ENCODE results near the gene RAB17.

RAB17 gene, protein sequence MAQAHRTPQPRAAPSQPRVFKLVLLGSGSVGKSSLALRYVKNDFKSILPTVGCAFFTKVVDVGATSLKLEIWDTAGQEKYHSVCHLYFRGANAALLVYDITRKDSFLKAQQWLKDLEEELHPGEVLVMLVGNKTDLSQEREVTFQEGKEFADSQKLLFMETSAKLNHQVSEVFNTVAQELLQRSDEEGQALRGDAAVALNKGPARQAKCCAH

DNA sequence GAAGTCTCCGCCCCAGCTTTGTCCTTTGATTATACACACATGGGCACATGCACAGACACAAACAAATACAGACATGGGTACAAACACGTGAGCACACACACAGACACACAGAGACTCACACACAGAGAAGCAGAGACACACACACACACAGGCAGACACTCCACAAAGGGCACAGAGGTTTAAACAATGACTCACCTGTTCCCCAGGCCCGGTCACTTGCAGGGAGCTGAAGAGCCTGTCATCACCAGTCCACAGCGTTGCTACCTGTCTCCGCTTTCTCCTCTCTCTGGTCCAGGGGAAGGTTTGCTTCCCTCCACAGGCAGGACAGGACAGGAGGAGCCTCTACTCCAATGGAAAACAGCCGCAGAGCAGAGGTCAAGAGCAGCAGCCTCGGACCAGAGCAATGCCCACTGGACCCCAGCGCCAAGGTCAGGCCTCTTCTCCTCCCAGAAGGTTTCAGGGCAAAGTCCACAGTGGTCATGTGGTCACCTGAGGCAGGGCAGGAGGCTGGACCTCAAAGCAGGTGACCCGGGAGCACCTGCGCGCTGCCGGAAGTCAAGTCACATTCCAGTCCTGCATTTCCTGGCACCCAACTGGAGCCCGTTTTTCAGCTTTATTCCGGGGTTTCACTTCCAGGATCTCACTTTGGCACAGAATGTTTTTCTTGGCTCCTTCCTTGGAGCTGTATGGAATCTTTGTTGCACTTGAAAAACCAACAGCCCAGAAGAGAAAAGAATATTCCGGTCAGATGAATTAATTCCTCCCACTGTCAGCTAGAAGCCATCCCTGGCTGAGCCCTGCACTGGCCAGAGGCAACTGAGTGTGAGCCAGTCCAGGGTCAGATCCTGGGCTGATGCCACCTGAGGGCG, at the start of gene RAB17:
Gene RAB17 (minus strand): TSS at position 463 of the 869 bp plus-strand sequence. CDS start 4,580 bp downstream, outside the sequence.
- H3K27ac ChIP-seq = peak within 1 kb of the TSS; percentile 69

GRCh38 chr2:237639836-237640220, 49.3 kb upstream of the RAB17 start:
- no peak overlapping the region for H3K27ac ChIP-seq
- DNase-seq (ENCODE audit: low read depth, low spot score) = no peak

More for the DNA sequence above, at the start of gene RAB17:
- peak; percentile 44 for DNase-seq (ENCODE audit: low read depth, low spot score)

DNA sequence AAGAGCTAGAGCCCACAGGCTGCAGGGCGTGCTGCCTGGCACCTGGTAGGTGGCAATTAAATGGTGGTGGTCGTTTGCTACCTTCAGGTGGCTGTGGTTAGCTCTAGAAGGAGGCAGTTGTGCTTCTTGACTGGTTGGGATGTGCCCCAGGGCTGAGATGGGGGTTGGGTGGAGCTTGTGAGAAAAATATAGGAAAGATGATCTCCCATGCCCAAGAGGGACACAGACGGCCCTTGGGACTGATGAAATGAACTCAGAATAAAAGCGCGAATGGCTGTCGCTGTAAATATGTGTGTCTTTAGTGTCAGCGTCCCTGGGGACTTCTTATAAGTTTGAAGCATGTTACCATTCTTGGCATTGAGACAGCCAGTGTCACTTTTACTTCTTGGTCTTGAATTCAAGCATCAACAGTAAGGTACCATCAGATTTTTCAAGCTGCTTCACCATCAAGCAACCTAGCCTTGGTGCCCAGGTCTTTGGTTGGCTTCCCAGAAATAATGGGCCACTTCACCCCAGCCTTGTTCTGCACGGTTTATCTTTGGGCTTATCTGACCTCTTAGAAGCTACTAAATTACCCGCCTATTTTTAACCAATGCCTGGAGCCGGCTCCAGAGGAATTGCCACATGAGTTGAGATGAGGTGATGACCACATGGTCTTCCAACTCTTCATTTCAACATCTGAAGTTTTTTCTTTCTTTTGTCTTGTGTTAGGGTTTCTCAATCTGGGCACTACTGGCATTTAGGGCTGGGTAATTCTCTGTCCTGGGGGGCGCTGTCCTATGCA, 48.7 kb upstream of the RAB17 start:
- no peak for DNase-seq (ENCODE audit: low read depth, low spot score)
- no peak overlapping the region for H3K27ac ChIP-seq

DNA sequence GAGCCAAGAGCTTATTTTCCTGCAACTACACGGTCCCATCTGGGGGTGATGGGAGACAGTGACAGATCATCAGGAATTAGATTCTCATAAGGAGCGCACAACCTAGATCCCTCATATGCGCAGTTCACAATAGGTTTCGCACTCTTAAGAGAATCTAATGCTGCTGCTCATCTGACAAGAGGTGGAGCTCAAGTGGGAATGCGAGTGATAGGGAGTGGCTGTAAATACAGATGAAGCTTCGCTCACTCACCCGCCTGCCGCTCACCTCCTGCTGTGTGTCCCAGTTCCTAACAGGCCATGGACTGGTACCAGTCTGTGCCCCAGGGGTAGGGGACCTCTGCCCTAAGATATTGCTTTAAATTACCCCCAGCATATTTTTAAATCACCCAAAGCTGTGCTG, 47.6 kb upstream of the RAB17 start:
- DNase-seq (ENCODE audit: low read depth, low spot score) = no peak
- no peak overlapping the region for H3K27ac ChIP-seq

DNA sequence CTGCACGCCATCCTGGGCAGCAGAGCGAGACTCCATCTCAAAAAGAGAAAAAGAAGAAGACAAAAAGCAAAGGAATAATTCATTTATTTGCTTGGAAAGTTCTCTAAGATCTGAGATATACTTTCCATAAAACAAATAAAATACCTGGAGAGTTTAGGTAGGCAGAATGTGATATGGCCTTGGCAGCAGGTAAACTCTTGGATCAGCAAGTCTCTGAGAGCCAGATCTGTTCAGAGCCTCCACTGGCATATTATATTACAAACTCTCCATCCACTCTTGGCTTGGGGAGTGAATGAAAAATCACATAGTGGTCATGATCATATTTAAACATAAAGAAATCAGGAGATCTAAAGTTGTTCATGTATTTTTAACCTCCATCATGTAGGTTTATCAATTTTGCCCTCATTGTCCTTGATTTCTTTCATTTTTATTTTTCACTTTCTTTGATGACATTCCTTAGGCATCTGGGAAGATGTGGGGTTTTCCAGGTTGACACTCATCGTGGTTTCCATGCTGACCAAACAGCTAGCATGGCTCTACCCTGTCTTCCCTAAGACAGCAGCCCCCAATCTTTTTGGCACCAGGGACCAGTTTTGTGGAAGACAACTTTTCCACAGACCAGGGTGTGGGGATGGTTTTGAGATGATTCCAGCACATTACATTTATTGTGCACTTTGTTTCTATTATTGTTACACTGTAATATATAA, 47.0 kb upstream of the RAB17 start:
- H3K27ac ChIP-seq = no peak overlapping the region
- no peak for DNase-seq (ENCODE audit: low read depth, low spot score)

- no peak for DNase-seq (ENCODE audit: low read depth, low spot score)
- H3K27ac ChIP-seq = no peak overlapping the region
These were observed 46.0 kb upstream of the RAB17 start for GRCh38 chr2:237636578-237636977.

- no peak for DNase-seq (ENCODE audit: low read depth, low spot score)
- no peak overlapping the region for H3K27ac ChIP-seq
These were observed 42.6 kb upstream of the RAB17 start for GRCh38 chr2:237633061-237633561.

GRCh38 chr2:237631801-237632585, 41.5 kb upstream of the RAB17 start:
- DNase-seq (ENCODE audit: low read depth, low spot score) = no peak

DNA sequence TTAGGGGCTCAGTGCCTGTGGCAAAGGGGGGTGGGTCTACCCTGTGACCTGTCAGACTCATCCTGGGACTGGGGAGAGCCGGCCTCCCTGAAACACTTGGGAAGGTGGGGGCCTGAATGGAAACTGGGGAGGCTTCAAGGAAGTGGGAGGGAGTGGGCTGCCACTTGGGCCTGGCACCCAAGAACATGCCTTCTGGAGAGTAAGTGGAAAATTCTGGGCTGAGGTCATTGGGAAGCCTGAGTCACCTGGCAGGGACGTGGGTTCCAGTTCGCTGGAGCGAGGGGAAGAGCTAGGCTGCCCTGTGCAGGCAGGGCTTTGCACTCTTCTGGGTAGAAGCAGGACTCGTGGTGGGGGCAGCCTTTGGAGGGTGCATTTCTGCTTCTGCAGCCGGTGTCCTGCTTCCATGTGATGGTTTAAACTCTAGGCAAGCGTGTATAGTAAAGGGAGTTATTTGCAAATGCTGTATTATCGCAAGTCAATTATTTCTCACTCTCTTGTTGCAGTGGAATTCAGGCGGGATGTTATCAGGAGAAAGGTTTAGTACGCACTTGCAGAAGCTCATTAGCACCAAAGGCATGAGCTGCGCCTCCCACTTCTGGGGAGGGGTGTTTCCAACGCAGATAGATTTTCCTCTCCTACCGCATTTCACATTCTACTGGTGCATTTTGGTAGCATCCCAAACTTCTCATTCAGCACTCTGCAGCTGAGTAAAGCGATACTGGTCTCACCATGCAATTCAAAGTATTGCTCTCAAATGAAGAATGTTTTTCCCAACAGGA, 40.7 kb upstream of the RAB17 start:
- DNase-seq (ENCODE audit: low read depth, low spot score) = no peak
- no peak overlapping the region for H3K27ac ChIP-seq

More at GRCh38 chr2:237631801-237632585, 41.5 kb upstream of the RAB17 start:
- H3K27ac ChIP-seq = no peak overlapping the region

GRCh38 chr2:237630216-237631000, 39.9 kb upstream of the RAB17 start:
- DNase-seq (ENCODE audit: low read depth, low spot score) = no peak
- H3K27ac ChIP-seq = no peak overlapping the region

DNA sequence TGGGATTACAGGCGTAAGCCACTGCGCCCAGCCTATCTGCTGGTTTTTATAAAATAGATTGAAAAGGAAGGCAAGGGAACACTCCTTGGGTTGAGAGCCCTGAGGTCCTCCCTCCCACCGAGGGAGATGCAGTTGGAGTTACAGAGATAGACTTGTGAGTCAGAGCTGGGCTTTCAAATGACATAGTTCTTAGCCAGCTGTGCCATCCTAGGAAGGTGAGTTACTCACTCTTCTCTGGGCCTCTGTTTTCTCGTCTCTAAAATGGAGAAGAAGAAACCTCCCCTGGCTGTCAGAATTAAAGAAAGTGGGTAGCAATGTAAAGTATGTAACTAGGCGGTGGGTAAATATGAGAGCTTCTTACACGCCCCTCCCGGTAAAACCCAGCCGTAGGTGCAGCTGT, 39.2 kb upstream of the RAB17 start:
- H3K27ac ChIP-seq = no peak overlapping the region
- peak; percentile 3 for DNase-seq (ENCODE audit: low read depth, low spot score)

- no peak for DNase-seq (ENCODE audit: low read depth, low spot score)
- H3K27ac ChIP-seq = no peak overlapping the region
These were observed 38.6 kb upstream of the RAB17 start for GRCh38 chr2:237629188-237629534.

DNA sequence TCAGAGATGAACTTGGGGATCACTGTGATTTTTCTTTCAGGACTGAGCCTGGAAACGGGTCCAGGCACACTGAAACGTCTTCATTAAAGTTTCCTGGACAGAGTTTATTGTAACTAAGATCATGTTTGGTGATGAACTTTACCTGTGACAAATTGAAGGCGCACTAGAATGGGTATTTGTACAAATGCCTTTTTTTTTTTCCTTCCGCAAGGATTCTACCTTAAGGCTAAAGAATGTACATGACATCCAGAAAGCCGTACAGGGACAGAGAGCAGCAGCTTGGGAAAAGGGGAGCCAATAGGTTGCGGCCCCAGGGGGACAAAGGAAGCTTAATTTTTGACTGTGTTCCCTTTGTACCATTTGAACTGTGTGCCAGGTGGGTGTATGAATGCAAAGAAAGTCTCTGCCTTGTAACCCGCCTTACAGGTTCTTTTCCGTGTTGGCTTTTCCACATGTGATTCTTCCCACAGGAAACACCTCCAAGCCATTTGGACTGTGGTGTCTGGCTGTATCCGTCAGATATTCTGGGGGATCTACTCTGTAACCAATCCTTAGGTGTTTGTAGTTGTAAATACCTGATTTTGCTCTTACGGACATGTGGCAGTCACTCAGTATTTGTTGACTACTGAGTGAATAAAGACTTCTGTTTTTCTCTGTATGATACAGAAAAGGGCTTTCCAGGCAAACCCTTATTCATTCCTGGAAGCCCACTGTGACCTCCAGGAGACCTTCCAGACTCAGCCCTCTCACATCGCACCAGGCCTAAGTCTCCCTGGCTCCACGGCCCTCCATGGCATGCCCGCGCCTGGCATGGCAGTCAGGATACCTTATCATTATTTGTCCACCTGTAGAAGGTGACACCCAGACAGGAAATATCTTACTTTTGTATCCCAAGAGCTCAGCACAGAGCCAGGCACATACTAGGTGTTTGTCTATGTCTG, 38.0 kb upstream of the RAB17 start:
- DNase-seq (ENCODE audit: low read depth, low spot score) = no peak
- H3K27ac ChIP-seq = no peak overlapping the region

- no peak for DNase-seq (ENCODE audit: low read depth, low spot score)
- H3K27ac ChIP-seq = no peak within 1 kb of the TSS
These were observed 37.1 kb upstream of the RAB17 start, which contains the start of gene LRRFIP1 for GRCh38 chr2:237627441-237628246. TSS of gene LRRFIP1 (plus strand) at chr2:237627587. CDS start at chr2:237627645, 58 bp downstream.

GRCh38 chr2:237626813-237627440, 36.4 kb upstream of the RAB17 start:
- H3K27ac ChIP-seq = no peak overlapping the region
- no peak for DNase-seq (ENCODE audit: low read depth, low spot score)
